HepG2 (cell line): Measurements from ENCODE around the gene MCC. TPM values are rescaled to one million over a fixed set of nuclear protein-coding genes. Genes with fewer than 3 reads are reported as not detected.

Experiments
- FOSL1 ChIP-seq: sonication (generic); formaldehyde crosslinking; IDR thresholded peaks from 2 replicates; pipeline ENCODE4 v1.9.0; 2021; ENCODE audit warnings: missing genetic modification reagents, borderline replicate concordance
- FOSL2 ChIP-seq: sonication (generic); formaldehyde crosslinking; IDR thresholded peaks from 2 replicates; pipeline ENCODE4 v1.4.0; 2020; ENCODE audit warnings: missing genetic modification reagents
- JUNB ChIP-seq: sonication (generic); formaldehyde crosslinking; IDR thresholded peaks from 2 replicates; pipeline ENCODE4 v1.8.0; 2022; ENCODE audit warnings: missing genetic modification reagents, mild to moderate bottlenecking, borderline replicate concordance
- JUND ChIP-seq: sonication (generic); formaldehyde crosslinking; IDR thresholded peaks from 2 replicates; pipeline ENCODE4 v1.8.0; 2022; ENCODE audit warnings: mild to moderate bottlenecking, missing genetic modification reagents
- NFRKB ChIP-seq: fragments of 450-650 bp; IDR thresholded peaks from 2 replicates; pipeline ENCODE4 v1.6.1; 2017
- PAX8 ChIP-seq: sonication (generic); formaldehyde crosslinking; IDR thresholded peaks from 2 replicates; pipeline ENCODE4 v1.8.0; 2022; ENCODE audit warnings: mild to moderate bottlenecking, missing genetic modification reagents, borderline replicate concordance
- PITX1 ChIP-seq: sonication (generic); formaldehyde crosslinking; IDR thresholded peaks from 2 replicates; pipeline ENCODE4 v1.5.1; 2020; ENCODE audit warnings: mild to moderate bottlenecking, missing genetic modification reagents
- RARA ChIP-seq: IDR thresholded peaks from 2 replicates; pipeline ENCODE4 v1.6.1; 2016; ENCODE audit warnings: missing genetic modification reagents, missing compliant biosample characterization
- RXRA ChIP-seq: sonication (generic); formaldehyde crosslinking; IDR thresholded peaks from 2 replicates; pipeline ENCODE4 v1.5.1; 2020; ENCODE audit warnings: missing genetic modification reagents
- SIN3B ChIP-seq: fragments of 150-350 bp; IDR thresholded peaks from 2 replicates; pipeline ENCODE4 v1.6.1; 2014; ENCODE audit warnings: low read length
- TEAD3 ChIP-seq: optimal IDR thresholded peaks from 2 replicates; pipeline ENCODE3; 2016; ENCODE audit warnings: borderline replicate concordance
- THYN1 ChIP-seq: sonication (generic); formaldehyde crosslinking; IDR thresholded peaks from 2 replicates; pipeline ENCODE4 v1.8.1; 2023; ENCODE audit warnings: low read depth, mild to moderate bottlenecking, moderate library complexity, missing genetic modification reagents, borderline replicate concordance
- ZFP36L1 ChIP-seq: sonication (generic); formaldehyde crosslinking; IDR thresholded peaks from 2 replicates; pipeline ENCODE4 v1.8.0; 2022; ENCODE audit warnings: mild to moderate bottlenecking, missing genetic modification reagents, moderate library complexity
- ZNF337 ChIP-seq: sonication (generic); formaldehyde crosslinking; IDR thresholded peaks from 2 replicates; pipeline ENCODE4 v1.5.1; 2020; ENCODE audit warnings: missing genetic modification reagents, low read depth, mild to moderate bottlenecking, borderline replicate concordance
- ZNF570 ChIP-seq: sonication (generic); formaldehyde crosslinking; IDR thresholded peaks from 2 replicates; pipeline ENCODE4 v1.4.0; 2020; ENCODE audit warnings: mild to moderate bottlenecking, missing genetic modification reagents, borderline replicate concordance
- ZNF75D ChIP-seq: sonication (generic); formaldehyde crosslinking; IDR thresholded peaks from 2 replicates; pipeline ENCODE4 v1.8.1; 2023; ENCODE audit warnings: missing genetic modification reagents, mild to moderate bottlenecking, borderline replicate concordance
- ZSCAN31 ChIP-seq: sonication (generic); formaldehyde crosslinking; IDR thresholded peaks from 2 replicates; pipeline ENCODE4 v1.5.0; 2020; ENCODE audit warnings: low read depth, mild to moderate bottlenecking, missing genetic modification reagents
- polyA plus RNA-seq, 8 experiments: library from polyadenylated mRNA; depleted of rRNA in 3 of 8; stranded (reverse) in 7 of 8; unstranded in 1 of 8; fragments of >200 nt; fragmentation: Illumina TruSeq in 4 of 8; extraction: Trizol in 4 of 8; gene quantifications; 2 replicates each; pipeline versions ENCODE4 v1.2.1 to v1.2.3, GENCODE V29; 2011 to 2016; ENCODE audit warnings: low read depth in 4 of 8, missing spikeins in 1 of 8, mixed read lengths in 1 of 8; ENCODE audit not compliant: insufficient read depth in 1 of 8
- total RNA-seq, 5 experiments: library from RNA; depleted of rRNA; stranded (reverse); fragments of >200 nt; fragmentation: Illumina TruSeq; extraction: Trizol; gene quantifications; 2 replicates each; pipeline ENCODE4 v1.2.3, GENCODE V29; 2016; ENCODE audit warnings: low read depth in 1 of 5
- TF ChIP-seq, protein P1 (sequence below): sonication (generic); formaldehyde crosslinking; IDR thresholded peaks from 2 replicates; pipeline ENCODE4 v1.8.0; 2022; ENCODE audit warnings: mild to moderate bottlenecking, missing genetic modification reagents, borderline replicate concordance
- TF ChIP-seq, protein P2 (sequence below): sonication (generic); formaldehyde crosslinking; IDR thresholded peaks from 2 replicates; pipeline ENCODE4 v1.4.0; 2020; ENCODE audit warnings: missing genetic modification reagents
- TF ChIP-seq, protein P3 (sequence below): sonication (generic); formaldehyde crosslinking; IDR thresholded peaks from 2 replicates; pipeline ENCODE4 v1.4.0; 2020; ENCODE audit warnings: mild to moderate bottlenecking, missing genetic modification reagents
- TF ChIP-seq, protein P4 (sequence below): sonication (generic); formaldehyde crosslinking; IDR thresholded peaks from 2 replicates; pipeline ENCODE4 v1.4.0; 2020; ENCODE audit warnings: missing genetic modification reagents
- TF ChIP-seq, protein P5 (sequence below): sonication (generic); formaldehyde crosslinking; IDR thresholded peaks from 2 replicates; pipeline ENCODE4 v1.5.1; 2020; ENCODE audit warnings: mild to moderate bottlenecking, missing genetic modification reagents, borderline replicate concordance

The MCC gene
- total and polyA plus RNA-seq, 2 of the 13 experiments (the other 11 are each of a cell fraction or from before 2014, with no cell fraction given): 0.55 to 2.4 TPM

DNA sequence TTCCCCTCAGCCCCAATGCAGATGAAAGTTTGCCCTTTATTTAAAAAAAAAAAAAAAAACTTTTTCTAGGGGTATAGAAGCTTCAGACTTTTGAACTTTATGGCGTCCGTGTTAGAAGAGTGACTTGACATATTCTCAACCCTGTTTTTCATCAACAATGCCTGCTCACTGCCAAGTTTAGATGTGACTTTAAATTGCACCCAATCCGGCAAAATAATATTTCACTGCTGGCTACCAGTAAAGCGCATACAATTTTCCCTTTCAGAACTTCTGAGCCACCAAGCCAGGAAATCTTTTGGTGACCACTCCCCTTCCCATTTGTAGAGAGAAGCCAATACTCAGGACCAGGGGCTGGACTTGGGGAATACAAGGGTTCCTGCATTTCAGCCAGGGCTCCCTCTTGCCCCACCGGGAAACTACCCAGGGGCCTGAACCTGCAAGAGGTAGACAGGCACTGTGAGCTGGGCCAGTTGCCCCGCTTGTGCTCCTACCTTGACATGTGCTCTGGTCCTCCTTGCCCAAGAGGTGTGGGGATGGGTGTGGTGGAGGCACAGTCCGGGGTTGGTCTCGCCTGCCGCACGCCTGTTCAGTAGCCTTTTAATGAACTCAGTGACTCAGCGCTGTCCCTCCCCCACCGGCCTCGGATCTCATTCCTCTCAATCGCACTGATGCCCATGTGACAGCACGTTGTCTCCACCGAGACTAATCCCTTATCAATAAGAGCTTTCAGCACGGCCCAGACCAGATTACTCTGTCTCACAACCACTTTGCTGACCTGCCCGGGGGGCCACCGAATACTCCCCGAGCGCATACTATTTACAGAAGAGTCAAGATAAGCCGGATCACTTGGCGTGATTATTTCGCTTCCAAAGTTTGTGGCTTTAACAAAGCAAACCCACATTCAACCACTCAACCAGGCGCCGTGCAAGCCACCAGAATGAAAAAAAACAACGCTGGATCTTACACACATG lies 285.2 kb downstream of the MCC start (continued):
- TF ChIP-seq, protein P1, sequence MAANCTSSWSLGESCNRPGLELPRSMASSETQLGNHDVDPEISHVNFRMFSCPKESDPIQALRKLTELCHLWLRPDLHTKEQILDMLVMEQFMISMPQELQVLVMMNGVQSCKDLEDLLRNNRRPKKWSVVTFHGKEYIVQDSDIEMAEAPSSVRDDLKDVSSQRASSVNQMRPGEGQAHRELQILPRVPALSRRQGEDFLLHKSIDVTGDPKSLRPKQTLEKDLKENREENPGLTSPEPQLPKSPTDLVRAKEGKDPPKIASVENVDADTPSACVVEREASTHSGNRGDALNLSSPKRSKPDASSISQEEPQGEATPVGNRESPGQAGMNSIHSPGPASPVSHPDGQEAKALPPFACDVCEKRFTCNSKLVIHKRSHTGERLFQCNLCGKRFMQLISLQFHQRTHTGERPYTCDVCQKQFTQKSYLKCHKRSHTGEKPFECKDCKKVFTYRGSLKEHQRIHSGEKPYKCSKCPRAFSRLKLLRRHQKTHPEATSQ: no peak
- TF ChIP-seq TEAD3 (CRISPR knock-in tag) (peak; percentile 17), ZNF570 (CRISPR knock-in tag) (no peak), PAX8 (CRISPR knock-in tag) (no peak), RARA (CRISPR knock-in tag) (peak; percentile 91), RXRA (CRISPR knock-in tag) (peak; percentile 86), THYN1 (CRISPR knock-in tag) (no peak), NFRKB (no peak), FOSL2 (CRISPR knock-in tag) (peak; percentile 95), PITX1 (CRISPR knock-in tag) (peak; percentile 67), ZNF75D (CRISPR knock-in tag) (no peak), FOSL1 (CRISPR knock-in tag) (peak; percentile 66; the same call in 1 of the 2 replicates), ZFP36L1 (CRISPR knock-in tag) (no peak), SIN3B (no peak), JUNB (CRISPR knock-in tag) (peak; percentile 34; the same call in 1 of the 2 replicates), ZSCAN31 (CRISPR knock-in tag) (no peak), ZNF337 (CRISPR knock-in tag) (no peak), JUND (CRISPR knock-in tag) (no peak)
- TF ChIP-seq, protein P2, sequence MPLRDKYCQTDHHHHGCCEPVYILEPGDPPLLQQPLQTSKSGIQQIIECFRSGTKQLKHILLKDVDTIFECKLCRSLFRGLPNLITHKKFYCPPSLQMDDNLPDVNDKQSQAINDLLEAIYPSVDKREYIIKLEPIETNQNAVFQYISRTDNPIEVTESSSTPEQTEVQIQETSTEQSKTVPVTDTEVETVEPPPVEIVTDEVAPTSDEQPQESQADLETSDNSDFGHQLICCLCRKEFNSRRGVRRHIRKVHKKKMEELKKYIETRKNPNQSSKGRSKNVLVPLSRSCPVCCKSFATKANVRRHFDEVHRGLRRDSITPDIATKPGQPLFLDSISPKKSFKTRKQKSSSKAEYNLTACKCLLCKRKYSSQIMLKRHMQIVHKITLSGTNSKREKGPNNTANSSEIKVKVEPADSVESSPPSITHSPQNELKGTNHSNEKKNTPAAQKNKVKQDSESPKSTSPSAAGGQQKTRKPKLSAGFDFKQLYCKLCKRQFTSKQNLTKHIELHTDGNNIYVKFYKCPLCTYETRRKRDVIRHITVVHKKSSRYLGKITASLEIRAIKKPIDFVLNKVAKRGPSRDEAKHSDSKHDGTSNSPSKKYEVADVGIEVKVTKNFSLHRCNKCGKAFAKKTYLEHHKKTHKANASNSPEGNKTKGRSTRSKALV (CRISPR knock-in tag): no peak
- TF ChIP-seq, protein P3, sequence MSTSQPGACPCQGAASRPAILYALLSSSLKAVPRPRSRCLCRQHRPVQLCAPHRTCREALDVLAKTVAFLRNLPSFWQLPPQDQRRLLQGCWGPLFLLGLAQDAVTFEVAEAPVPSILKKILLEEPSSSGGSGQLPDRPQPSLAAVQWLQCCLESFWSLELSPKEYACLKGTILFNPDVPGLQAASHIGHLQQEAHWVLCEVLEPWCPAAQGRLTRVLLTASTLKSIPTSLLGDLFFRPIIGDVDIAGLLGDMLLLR (CRISPR knock-in tag): no peak
- TF ChIP-seq, protein P4, sequence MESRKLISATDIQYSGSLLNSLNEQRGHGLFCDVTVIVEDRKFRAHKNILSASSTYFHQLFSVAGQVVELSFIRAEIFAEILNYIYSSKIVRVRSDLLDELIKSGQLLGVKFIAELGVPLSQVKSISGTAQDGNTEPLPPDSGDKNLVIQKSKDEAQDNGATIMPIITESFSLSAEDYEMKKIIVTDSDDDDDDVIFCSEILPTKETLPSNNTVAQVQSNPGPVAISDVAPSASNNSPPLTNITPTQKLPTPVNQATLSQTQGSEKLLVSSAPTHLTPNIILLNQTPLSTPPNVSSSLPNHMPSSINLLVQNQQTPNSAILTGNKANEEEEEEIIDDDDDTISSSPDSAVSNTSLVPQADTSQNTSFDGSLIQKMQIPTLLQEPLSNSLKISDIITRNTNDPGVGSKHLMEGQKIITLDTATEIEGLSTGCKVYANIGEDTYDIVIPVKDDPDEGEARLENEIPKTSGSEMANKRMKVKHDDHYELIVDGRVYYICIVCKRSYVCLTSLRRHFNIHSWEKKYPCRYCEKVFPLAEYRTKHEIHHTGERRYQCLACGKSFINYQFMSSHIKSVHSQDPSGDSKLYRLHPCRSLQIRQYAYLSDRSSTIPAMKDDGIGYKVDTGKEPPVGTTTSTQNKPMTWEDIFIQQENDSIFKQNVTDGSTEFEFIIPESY (CRISPR knock-in tag): no peak
- TF ChIP-seq, protein P5, sequence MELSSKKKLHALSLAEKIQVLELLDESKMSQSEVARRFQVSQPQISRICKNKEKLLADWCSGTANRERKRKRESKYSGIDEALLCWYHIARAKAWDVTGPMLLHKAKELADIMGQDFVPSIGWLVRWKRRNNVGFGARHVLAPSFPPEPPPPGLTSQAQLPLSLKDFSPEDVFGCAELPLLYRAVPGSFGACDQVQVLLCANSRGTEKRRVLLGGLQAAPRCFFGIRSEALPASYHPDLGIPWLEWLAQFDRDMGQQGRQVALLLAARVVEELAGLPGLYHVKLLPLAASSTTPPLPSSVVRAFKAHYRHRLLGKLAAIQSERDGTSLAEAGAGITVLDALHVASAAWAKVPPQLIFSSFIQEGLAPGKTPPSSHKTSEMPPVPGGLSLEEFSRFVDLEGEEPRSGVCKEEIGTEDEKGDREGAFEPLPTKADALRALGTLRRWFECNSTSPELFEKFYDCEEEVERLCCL (CRISPR knock-in tag): no peak
